ENCODE measurements around the gene CFAP251. TPM values are rescaled to one million over a fixed set of nuclear protein-coding genes. Genes with fewer than 3 reads are reported as not detected.

CFAP251 gene
- total and polyA plus RNA-seq, 12 donors: 0.52 to 4.6 (median 1.5) TPM

- no peaks in the 10 kb centered on the region for H3K9me3 ChIP-seq
- no peaks in the 10 kb centered on the region for H3K27me3 ChIP-seq
- ATAC-seq (peak in 2 of 8 donors; percentile 7 to 38), DNase-seq (no peak)
- intact Hi-C loops (cut with DNase I): loop anchor here in 3 of 10 donors (10.0 kb wide), 2 partner anchors 85 to 205 kb away; no protein-coding TSS in a partner anchor
- H3K4me3 ChIP-seq: no peak overlapping the region
- peaks cover 0 to 100% (median 79%) of the 10 kb centered on the region in 9 donors for H3K36me3 ChIP-seq
- TF ChIP-seq CTCF (IDR thresholded peaks at IDR 0.05): no peak
- 93% methylated on average over 14 of the region's 14 CpGs for WGBS, 2 donors
- H3K4me1 ChIP-seq: peaks cover 0 to 2% (median 0%) of the 10 kb centered on the region in 9 donors
- H3K27ac ChIP-seq: no peak overlapping the region
These were observed 18.8 kb upstream of the CFAP251 start for GRCh38 chr12:121899590-121899989.

- Histone ChIP-seq H3K27ac (no peak overlapping the region), H3K4me3 (no peak overlapping the region), H3K36me3 (peaks cover 0 to 100% (median 60%) of the 10 kb centered on the region in 9 donors), H3K4me1 (no peaks in the 10 kb centered on the region), H3K9me3 (no peaks in the 10 kb centered on the region), H3K27me3 (no peaks in the 10 kb centered on the region)
- DNase-seq (no peak), ATAC-seq (peak in 2 of 8 donors; percentile 35 to 44)
- intact Hi-C loops (cut with DNase I): no loop called here
- TF ChIP-seq CTCF (IDR thresholded peaks at IDR 0.05): no peak
- 95 to 100% methylated on average over 2 of the region's 2 CpGs for WGBS, 2 donors
These were observed 15.2 kb upstream of the CFAP251 start for GRCh38 chr12:121903202-121903601.

- DNase-seq (no peak), ATAC-seq (no peak)
- Histone ChIP-seq H3K4me1 (no peaks in the 10 kb centered on the region), H3K4me3 (no peak overlapping the region), H3K27me3 (no peaks in the 10 kb centered on the region), H3K27ac (no peak overlapping the region), H3K9me3 (no peaks in the 10 kb centered on the region), H3K36me3 (peaks cover 0 to 100% (median 42%) of the 10 kb centered on the region in 9 donors)
- intact Hi-C loops (cut with DNase I): no loop called here
- TF ChIP-seq CTCF (IDR thresholded peaks at IDR 0.05): no peak
- 73 to 80% methylated on average over 4 of the region's 4 CpGs for WGBS, 2 donors
These were observed 12.6 kb upstream of the CFAP251 start for GRCh38 chr12:121905746-121906145.

GRCh38 chr12:121908702-121909101, 9.7 kb upstream of the CFAP251 start:
- H3K27ac ChIP-seq: no peak overlapping the region
- no peaks in the 10 kb centered on the region for H3K4me1 ChIP-seq
- ATAC-seq (no peak), DNase-seq (no peak)
- peaks cover 0 to 99% (median 15%) of the 10 kb centered on the region in 9 donors for H3K36me3 ChIP-seq
- WGBS, 2 donors: 67 to 79% methylated on average over 2 of the region's 2 CpGs
- H3K27me3 ChIP-seq: no peaks in the 10 kb centered on the region
- intact Hi-C loops (cut with DNase I): no loop called here
- H3K4me3 ChIP-seq: no peak overlapping the region
- no peak for TF ChIP-seq CTCF (IDR thresholded peaks at IDR 0.05)
- H3K9me3 ChIP-seq: no peaks in the 10 kb centered on the region

Measured in heart right ventricle (tissue), 16 donors.